ENCODE data around the gene BCO1. TPM values are rescaled to one million over a fixed set of nuclear protein-coding genes. Genes with fewer than 3 reads are reported as not detected.

The BCO1 gene
- total and polyA plus RNA-seq, 2 of the 4 experiments (the other 2 are of a cell fraction): not detected

DNA sequence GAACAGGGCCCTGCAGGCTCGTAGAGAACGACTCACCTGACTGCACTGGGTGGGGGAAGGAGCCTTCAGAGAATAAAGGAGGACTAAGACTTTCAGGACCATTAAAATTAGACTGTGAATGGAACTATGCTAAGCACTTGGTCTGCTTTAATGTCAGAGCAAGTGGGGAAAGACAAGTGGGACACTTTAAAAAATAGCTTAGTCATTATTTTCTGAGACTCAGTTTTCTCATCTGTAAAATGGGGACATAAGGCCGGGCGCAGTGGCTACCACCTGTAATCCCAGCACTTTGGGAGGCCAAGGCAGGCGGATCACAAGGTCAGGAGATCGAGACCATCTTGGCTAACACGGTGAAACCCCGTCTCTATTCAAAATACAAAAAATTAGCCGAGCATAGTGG, 19.3 kb upstream of the BCO1 start:
- Histone ChIP-seq H3K4me3 (ENCODE audit: insufficient read depth, low read depth, low read length) (no peak overlapping the region), H2AK5ac (ENCODE audit: low read depth, low read length) (no peak overlapping the region), H3K9me3 (ENCODE audit: control insufficient read depth, insufficient read depth, low read length) (no peaks in the 10 kb centered on the region), H3K27me3 (ENCODE audit: control insufficient read depth, insufficient read depth, low read length) (peaks cover 9% of the 10 kb centered on the region), H2AK9ac (replicated peaks; ENCODE audit: low read depth, low read length, poor library complexity) (no peak overlapping the region), H2BK5ac (ENCODE audit: low read depth, low read length, poor library complexity, severe bottlenecking) (no peak overlapping the region), H4K20me1 (ENCODE audit: insufficient read depth, low read length) (no peaks in the 10 kb centered on the region), H3K9ac (ENCODE audit: low read depth, low read length) (no peak overlapping the region), H2BK15ac (ENCODE audit: low read depth, low read length) (no peak overlapping the region), H4K91ac (ENCODE audit: insufficient read depth, low read depth, low read length) (no peak overlapping the region), H3K4ac (ENCODE audit: low read depth, low read length) (no peak overlapping the region), H3K4me2 (ENCODE audit: low read depth, low read length) (no peak overlapping the region), H3K14ac (replicated peaks; ENCODE audit: low read depth, low read length) (no peak overlapping the region), H3K4me1 (ENCODE audit: control insufficient read depth, insufficient read depth, low read length) (no peaks in the 10 kb centered on the region), H2AFZ (replicated peaks; ENCODE audit: low read length, poor library complexity) (no peak overlapping the region), H3K56ac (ENCODE audit: extremely low read depth, insufficient read depth, low read length) (no peak overlapping the region), H3K36me3 (ENCODE audit: control insufficient read depth, insufficient read depth, low read length) (no peaks in the 10 kb centered on the region), H3K79me1 (ENCODE audit: low read depth in 1 of 2, low read length in 2 of 2) (no peaks in the 10 kb centered on the region), H2BK20ac (ENCODE audit: low read depth, low read length) (no peak overlapping the region), H3K9me1 (ENCODE audit: insufficient read depth, low read length) (no peaks in the 10 kb centered on the region), H4K5ac (ENCODE audit: low read depth, low read length) (no peak overlapping the region), H3K18ac (ENCODE audit: low read depth, low read length) (no peak overlapping the region), H3K27ac (ENCODE audit: insufficient read depth, low read length) (no peak overlapping the region), H3K23ac (ENCODE audit: low read depth, low read length) (no peak overlapping the region), H4K8ac (ENCODE audit: low read depth in 2 of 2, low read length in 2 of 2) (no peak overlapping the region), H2BK120ac (ENCODE audit: low read depth, low read length) (no peak overlapping the region)
- ChIA-PET CTCF (interaction anchor here (1.5 kb wide), 1 partner anchor 183 kb away, joined by 4 read pairs; the partner anchor contains the start of gene ATMIN), POLR2A (ENCODE audit: unreplicated experiment) (no interaction called here)
- WGBS, 2 experiments (ENCODE audit: extremely low coverage in 2 of 2, insufficient read length in 1 of 2): 34% methylated on average over 4 of the region's 9 CpGs; no CpG with 5 or more reads in 1 of the 2 experiments
- BruUV-seq (replicated peaks): no TSS peak
- ATAC-seq (ENCODE audit: low read depth): no peak
- dilution Hi-C loops (cut with HindIII; ENCODE audit: low sequenced_read_pairs, unreplicated experiment): no loop called here
- in situ Hi-C loops (cut with MboI; ENCODE audit: low sequenced_read_pairs): no loop called here
- DNase-seq: no peak
- TF ChIP-seq, protein P1, sequence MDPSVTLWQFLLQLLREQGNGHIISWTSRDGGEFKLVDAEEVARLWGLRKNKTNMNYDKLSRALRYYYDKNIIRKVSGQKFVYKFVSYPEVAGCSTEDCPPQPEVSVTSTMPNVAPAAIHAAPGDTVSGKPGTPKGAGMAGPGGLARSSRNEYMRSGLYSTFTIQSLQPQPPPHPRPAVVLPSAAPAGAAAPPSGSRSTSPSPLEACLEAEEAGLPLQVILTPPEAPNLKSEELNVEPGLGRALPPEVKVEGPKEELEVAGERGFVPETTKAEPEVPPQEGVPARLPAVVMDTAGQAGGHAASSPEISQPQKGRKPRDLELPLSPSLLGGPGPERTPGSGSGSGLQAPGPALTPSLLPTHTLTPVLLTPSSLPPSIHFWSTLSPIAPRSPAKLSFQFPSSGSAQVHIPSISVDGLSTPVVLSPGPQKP (IDR thresholded peaks at IDR 0.05; ENCODE audit: borderline replicate concordance, low read depth, low read length): no peak
- TF ChIP-seq NFE2L2 (IDR thresholded peaks at IDR 0.05; ENCODE audit: low read depth, low read length): peak; percentile 16; the same call in 1 of the 2 replicates
- intact Hi-C loops (cut with micrococcal nuclease): no loop called here

Measured in IMR-90 (cell line).